Measurements from ENCODE around the gene RAB40B.

DNA sequence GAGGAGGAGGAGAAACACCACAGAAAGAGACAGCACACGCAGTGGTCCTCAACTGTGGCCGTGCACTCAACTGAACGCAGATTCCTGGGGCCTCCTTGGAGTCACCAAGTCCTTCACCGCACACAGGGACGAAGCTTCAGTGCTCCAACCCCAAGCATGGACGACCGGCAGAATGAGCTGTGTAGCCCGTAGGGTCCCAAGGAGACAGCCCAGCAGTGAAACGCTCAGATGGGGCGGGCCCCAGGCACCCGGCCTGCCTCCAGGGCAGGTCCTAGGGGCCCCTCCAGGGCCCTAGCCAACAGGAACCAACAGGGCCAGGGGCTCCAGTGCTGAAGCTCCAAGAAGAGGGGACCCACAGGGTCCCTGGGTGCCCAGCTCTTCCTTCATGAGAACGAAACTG lies 13.2 kb downstream of the RAB40B start:
- no peak for TF ChIP-seq HNF4A (conservative IDR thresholded peaks at IDR 0.05)
- no peak for TF ChIP-seq GABPA (IDR thresholded peaks at IDR 0.05 in 1 of 2, conservative IDR thresholded peaks at IDR 0.05 in 1 of 2)
- no peak for TF ChIP-seq ATF3 (IDR thresholded peaks at IDR 0.05)
- no peak for TF ChIP-seq CTCF (IDR thresholded peaks at IDR 0.05; ENCODE audit: low read depth, low read length, missing input control)
- no peak for TF ChIP-seq REST (IDR thresholded peaks at IDR 0.05)
- no peak for TF ChIP-seq RXRA (IDR thresholded peaks at IDR 0.05)
- no peak for TF ChIP-seq YY1 (IDR thresholded peaks at IDR 0.05)
- TF ChIP-seq, protein P1, sequence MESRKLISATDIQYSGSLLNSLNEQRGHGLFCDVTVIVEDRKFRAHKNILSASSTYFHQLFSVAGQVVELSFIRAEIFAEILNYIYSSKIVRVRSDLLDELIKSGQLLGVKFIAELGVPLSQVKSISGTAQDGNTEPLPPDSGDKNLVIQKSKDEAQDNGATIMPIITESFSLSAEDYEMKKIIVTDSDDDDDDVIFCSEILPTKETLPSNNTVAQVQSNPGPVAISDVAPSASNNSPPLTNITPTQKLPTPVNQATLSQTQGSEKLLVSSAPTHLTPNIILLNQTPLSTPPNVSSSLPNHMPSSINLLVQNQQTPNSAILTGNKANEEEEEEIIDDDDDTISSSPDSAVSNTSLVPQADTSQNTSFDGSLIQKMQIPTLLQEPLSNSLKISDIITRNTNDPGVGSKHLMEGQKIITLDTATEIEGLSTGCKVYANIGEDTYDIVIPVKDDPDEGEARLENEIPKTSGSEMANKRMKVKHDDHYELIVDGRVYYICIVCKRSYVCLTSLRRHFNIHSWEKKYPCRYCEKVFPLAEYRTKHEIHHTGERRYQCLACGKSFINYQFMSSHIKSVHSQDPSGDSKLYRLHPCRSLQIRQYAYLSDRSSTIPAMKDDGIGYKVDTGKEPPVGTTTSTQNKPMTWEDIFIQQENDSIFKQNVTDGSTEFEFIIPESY (IDR thresholded peaks at IDR 0.05): no peak
- no peak for TF ChIP-seq RAD21 (IDR thresholded peaks at IDR 0.05)
- no peak for TF ChIP-seq TAF1 (conservative IDR thresholded peaks at IDR 0.05)
- TF ChIP-seq EGR1 (IDR thresholded peaks at IDR 0.05; ENCODE audit: low read depth in 2 of 2): no peak

All from liver (tissue), 3 donors.